MM.1S (cell line): ENCODE results near the gene FABP6.

Source experiments
- EZH2phosphoT487 ChIP-seq: fragments of 300-600 bp; sonication (generic); IDR thresholded peaks from 2 replicates; pipeline ENCODE4 v1.6.1; 2018; ENCODE audit warnings: antibody characterized with exemption, low read length
- TF ChIP-seq, protein P1 (sequence below): fragments of 300-600 bp; sonication (generic); IDR thresholded peaks from 2 replicates; pipeline ENCODE4 v1.5.1; 2016; ENCODE audit warnings: antibody characterized with exemption, low read length, mixed read lengths

DNA sequence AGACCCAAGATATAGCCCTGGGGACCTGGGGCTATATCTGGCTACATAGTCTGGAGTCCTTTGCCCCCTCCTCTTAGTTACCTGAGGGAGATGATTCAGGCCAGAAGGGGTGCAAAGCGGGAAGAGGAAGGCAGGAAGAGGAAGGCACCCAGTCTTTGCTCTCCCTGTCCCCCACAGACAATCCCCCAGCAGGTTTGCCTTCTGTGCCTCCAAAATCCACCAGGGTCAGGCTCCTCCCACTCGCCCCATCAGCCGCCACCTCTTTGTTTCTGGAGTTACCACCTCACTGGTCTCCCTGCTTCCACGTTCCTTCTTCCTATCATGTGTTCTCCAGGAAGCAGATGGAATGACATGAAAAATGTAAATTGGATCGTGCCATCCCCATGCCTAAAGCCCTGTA is 31.2 kb upstream of the FABP6 start:
- TF ChIP-seq, protein P1, sequence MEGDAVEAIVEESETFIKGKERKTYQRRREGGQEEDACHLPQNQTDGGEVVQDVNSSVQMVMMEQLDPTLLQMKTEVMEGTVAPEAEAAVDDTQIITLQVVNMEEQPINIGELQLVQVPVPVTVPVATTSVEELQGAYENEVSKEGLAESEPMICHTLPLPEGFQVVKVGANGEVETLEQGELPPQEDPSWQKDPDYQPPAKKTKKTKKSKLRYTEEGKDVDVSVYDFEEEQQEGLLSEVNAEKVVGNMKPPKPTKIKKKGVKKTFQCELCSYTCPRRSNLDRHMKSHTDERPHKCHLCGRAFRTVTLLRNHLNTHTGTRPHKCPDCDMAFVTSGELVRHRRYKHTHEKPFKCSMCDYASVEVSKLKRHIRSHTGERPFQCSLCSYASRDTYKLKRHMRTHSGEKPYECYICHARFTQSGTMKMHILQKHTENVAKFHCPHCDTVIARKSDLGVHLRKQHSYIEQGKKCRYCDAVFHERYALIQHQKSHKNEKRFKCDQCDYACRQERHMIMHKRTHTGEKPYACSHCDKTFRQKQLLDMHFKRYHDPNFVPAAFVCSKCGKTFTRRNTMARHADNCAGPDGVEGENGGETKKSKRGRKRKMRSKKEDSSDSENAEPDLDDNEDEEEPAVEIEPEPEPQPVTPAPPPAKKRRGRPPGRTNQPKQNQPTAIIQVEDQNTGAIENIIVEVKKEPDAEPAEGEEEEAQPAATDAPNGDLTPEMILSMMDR = no peak
- no peak for TF ChIP-seq EZH2phosphoT487
